Measurements from ENCODE around the gene BTNL2. TPM values are rescaled to one million over a fixed set of nuclear protein-coding genes. Genes with fewer than 3 reads are reported as not detected.
A peak's percentile ranks its signal among the peaks of the same experiment; 100 is the strongest.

BTNL2 gene
- total RNA-seq, 1 donor from 2014 or later = not detected

GRCh38 chr6:32442243-32442667 is 35.3 kb upstream of the BTNL2 start:
- no peaks in the 10 kb centered on the region for H3K36me3 ChIP-seq
- H3K4me2 ChIP-seq = no peak overlapping the region
- Mint-ChIP-seq H3K27ac (no peak overlapping the region), H3K9me3 (no peaks in the 10 kb centered on the region), H3K4me1 (no peaks in the 10 kb centered on the region), H3K4me3 (no peak overlapping the region), H3K36me3 (no peaks in the 10 kb centered on the region), H3K27me3 (ENCODE audit: insufficient read depth, low read depth) (peaks cover 5% of the 10 kb centered on the region)
- no peak overlapping the region for H3K27ac ChIP-seq
- no peaks in the 10 kb centered on the region for H3K27me3 ChIP-seq
- H3K79me2 ChIP-seq (ENCODE audit: low read depth) = no peaks in the 10 kb centered on the region
- no peak overlapping the region for H3K4me3 ChIP-seq
- H3K4me1 ChIP-seq = no peaks in the 10 kb centered on the region
- TF ChIP-seq EZH2 (IDR thresholded peaks at IDR 0.05) (no peak), EZH2phosphoT487 (IDR thresholded peaks at IDR 0.05) (no peak)
- TF ChIP-seq, protein P1, sequence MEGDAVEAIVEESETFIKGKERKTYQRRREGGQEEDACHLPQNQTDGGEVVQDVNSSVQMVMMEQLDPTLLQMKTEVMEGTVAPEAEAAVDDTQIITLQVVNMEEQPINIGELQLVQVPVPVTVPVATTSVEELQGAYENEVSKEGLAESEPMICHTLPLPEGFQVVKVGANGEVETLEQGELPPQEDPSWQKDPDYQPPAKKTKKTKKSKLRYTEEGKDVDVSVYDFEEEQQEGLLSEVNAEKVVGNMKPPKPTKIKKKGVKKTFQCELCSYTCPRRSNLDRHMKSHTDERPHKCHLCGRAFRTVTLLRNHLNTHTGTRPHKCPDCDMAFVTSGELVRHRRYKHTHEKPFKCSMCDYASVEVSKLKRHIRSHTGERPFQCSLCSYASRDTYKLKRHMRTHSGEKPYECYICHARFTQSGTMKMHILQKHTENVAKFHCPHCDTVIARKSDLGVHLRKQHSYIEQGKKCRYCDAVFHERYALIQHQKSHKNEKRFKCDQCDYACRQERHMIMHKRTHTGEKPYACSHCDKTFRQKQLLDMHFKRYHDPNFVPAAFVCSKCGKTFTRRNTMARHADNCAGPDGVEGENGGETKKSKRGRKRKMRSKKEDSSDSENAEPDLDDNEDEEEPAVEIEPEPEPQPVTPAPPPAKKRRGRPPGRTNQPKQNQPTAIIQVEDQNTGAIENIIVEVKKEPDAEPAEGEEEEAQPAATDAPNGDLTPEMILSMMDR (IDR thresholded peaks at IDR 0.05) = no peak
- H4K20me1 ChIP-seq (ENCODE audit: low read depth) = no peaks in the 10 kb centered on the region
- no peak for DNase-seq (ENCODE audit: low spot score)
- no peak overlapping the region for H2AFZ ChIP-seq (replicated peaks)
- no peak overlapping the region for H3K9ac ChIP-seq
- H3F3A ChIP-seq (ENCODE audit: low read depth) = no peaks in the 10 kb centered on the region
- no peaks in the 10 kb centered on the region for H3K9me3 ChIP-seq (ENCODE audit: low read depth)

DNA sequence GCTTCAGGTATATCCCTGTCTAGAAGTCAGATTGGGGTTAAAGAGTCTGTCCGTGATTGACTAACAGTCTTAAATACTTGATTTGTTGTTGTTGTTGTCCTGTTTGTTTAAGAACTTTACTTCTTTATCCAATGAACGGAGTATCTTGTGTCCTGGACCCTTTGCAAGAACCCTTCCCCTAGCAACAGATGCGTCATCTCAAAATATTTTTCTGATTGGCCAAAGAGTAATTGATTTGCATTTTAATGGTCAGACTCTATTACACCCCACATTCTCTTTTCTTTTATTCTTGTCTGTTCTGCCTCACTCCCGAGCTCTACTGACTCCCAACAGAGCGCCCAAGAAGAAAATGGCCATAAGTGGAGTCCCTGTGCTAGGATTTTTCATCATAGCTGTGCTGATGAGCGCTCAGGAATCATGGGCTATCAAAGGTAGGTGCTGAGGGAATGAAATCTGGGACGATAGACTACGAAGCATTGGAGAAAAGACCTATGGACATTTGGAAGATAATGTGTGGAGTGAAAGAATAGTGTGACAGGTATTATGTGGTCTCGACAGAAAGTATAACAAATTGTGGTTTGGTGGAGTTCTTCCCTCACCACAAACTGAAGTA is 32.7 kb upstream of the BTNL2 start, which contains the start of gene HLA-DRA:
HLA-DRA (plus strand) TSS at position 286 of the 613 bp plus-strand sequence; CDS start at position 350, 64 bp downstream.
- no peaks in the 10 kb centered on the region for H3K9me3 Mint-ChIP-seq
- Histone ChIP-seq H3K9ac (no peak within 1 kb of the TSS), H3K4me1 (no peaks in the 10 kb centered on the region), H3K4me2 (peak within 1 kb of the TSS; percentile 71), H3F3A (ENCODE audit: low read depth) (no peaks in the 10 kb centered on the region), H3K36me3 (no peaks in the 10 kb centered on the region), H3K27me3 (no peaks in the 10 kb centered on the region), H3K27ac (no peak within 1 kb of the TSS), H3K79me2 (ENCODE audit: low read depth) (no peaks in the 10 kb centered on the region), H3K9me3 (ENCODE audit: low read depth) (no peaks in the 10 kb centered on the region), H2AFZ (replicated peaks) (peak within 1 kb of the TSS; percentile 96), H4K20me1 (ENCODE audit: low read depth) (no peaks in the 10 kb centered on the region), H3K4me3 (peak within 1 kb of the TSS; percentile 35)
- no peaks in the 10 kb centered on the region for H3K36me3 Mint-ChIP-seq
- no peaks in the 10 kb centered on the region for H3K4me1 Mint-ChIP-seq
- H3K4me3 Mint-ChIP-seq = no peak within 1 kb of the TSS
- TF ChIP-seq EZH2 (IDR thresholded peaks at IDR 0.05) (no peak), EZH2phosphoT487 (IDR thresholded peaks at IDR 0.05) (no peak)
- TF ChIP-seq, protein P1 (IDR thresholded peaks at IDR 0.05) = no peak
- no peak within 1 kb of the TSS for H3K27ac Mint-ChIP-seq
- peak; percentile 74 for DNase-seq (ENCODE audit: low spot score)
- peaks cover 3% of the 10 kb centered on the region for H3K27me3 Mint-ChIP-seq (ENCODE audit: insufficient read depth, low read depth)

DNA sequence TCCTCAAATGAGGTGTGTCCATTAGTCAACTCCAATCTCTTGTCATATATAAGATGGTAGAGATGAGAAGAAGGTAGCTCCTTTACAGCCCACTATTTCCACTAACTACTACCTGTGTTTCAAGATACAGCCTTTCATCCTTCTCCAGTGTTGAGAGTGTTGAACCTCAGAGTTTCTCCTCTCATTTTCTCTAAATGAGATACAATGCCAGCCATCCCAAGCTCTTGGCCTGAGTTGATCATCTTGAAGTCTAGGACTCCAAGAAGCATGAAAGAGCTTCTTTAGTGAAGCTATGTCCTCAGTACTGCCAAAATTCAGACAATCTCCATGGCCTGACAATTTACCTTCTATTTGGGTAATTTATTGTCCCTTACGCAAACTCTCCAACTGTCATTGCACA is 32.2 kb upstream of the BTNL2 start:
- Histone ChIP-seq H3K9me3 (ENCODE audit: low read depth) (no peaks in the 10 kb centered on the region), H3K36me3 (no peaks in the 10 kb centered on the region), H3K4me2 (no peak overlapping the region), H3K27me3 (no peaks in the 10 kb centered on the region), H3K79me2 (ENCODE audit: low read depth) (no peaks in the 10 kb centered on the region), H4K20me1 (ENCODE audit: low read depth) (no peaks in the 10 kb centered on the region), H3K4me3 (no peak overlapping the region), H3K27ac (no peak overlapping the region), H3K9ac (no peak overlapping the region), H2AFZ (replicated peaks) (no peak overlapping the region), H3K4me1 (no peaks in the 10 kb centered on the region), H3F3A (ENCODE audit: low read depth) (no peaks in the 10 kb centered on the region)
- H3K9me3 Mint-ChIP-seq = no peaks in the 10 kb centered on the region
- no peaks in the 10 kb centered on the region for H3K4me1 Mint-ChIP-seq
- no peaks in the 10 kb centered on the region for H3K36me3 Mint-ChIP-seq
- no peak for DNase-seq (ENCODE audit: low spot score)
- H3K27ac Mint-ChIP-seq = no peak overlapping the region
- no peak for TF ChIP-seq EZH2 (IDR thresholded peaks at IDR 0.05)
- TF ChIP-seq, protein P1 (IDR thresholded peaks at IDR 0.05) = no peak
- no peak overlapping the region for H3K4me3 Mint-ChIP-seq
- H3K27me3 Mint-ChIP-seq (ENCODE audit: insufficient read depth, low read depth) = peaks cover 3% of the 10 kb centered on the region

Measured in neural progenitor cell (in vitro differentiated cells).